NK-92 (cell line): Measurements from ENCODE around the gene ZBTB2.

Experiments
- DNase-seq: peaks from one replicate; lab custom pipeline; 2025; ENCODE audit not compliant: unreplicated experiment; lab: John Stamatoyannopoulos, UW

ZBTB2 gene, protein sequence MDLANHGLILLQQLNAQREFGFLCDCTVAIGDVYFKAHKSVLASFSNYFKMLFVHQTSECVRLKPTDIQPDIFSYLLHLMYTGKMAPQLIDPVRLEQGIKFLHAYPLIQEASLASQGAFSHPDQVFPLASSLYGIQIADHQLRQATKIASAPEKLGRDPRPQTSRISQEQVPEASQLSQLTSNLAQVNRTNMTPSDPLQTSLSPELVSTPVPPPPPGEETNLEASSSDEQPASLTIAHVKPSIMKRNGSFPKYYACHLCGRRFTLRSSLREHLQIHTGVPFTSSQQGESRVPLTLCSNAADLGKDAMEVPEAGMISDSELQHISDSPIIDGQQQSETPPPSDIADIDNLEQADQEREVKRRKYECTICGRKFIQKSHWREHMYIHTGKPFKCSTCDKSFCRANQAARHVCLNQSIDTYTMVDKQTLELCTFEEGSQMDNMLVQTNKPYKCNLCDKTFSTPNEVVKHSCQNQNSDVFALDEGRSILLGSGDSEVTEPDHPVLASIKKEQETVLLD

DNA sequence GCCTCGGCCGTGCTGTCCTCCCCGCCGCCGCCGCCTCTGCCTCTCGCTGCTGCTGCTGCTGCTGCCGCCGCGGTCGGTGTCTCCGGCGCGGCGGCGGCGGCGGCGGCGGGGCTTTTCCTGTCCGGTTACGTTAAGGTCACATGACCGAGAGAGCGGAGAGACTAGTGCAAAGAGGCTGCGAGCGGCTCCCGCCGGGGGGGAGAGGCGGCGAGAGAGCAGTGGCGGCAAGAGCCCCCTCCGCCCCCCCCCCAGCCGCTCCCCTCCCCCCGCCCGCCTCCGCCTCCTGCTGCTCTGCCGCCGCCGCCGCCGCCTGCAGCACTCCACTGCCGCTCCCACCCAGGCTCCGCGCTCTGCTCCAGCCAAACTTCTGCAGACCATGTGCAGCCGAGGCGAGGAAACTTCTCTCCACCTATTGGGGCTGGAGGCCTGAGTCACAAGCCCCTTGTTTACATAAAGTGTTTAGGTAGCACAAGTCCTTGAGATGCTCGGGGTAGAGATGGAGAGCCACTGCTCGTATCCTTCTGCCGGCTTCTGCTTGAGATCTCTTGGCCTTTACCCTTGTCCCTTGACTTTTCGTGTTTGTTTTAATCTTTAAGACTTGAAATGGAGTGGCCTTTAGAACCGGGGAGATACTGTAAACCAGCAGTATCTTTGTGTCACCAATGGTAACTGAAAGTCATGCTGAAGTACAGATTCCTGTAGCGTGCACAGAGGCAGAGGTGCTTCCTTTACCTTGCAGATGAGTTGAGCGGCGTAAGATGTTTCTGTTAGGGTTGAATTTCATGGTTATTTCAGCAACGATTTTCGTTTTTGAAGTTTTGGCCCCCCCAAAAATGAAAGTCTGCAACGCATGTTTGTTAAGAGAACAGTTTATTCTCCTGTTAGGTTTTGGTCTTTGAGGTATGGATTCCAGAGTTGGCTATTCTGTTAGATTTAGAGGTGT, at the start of gene ZBTB2:
Gene ZBTB2 (minus strand): TSS at position 89 of the 943 bp plus-strand sequence. CDS start 17,922 bp downstream, outside the sequence.
- DNase-seq: no peak

DNA sequence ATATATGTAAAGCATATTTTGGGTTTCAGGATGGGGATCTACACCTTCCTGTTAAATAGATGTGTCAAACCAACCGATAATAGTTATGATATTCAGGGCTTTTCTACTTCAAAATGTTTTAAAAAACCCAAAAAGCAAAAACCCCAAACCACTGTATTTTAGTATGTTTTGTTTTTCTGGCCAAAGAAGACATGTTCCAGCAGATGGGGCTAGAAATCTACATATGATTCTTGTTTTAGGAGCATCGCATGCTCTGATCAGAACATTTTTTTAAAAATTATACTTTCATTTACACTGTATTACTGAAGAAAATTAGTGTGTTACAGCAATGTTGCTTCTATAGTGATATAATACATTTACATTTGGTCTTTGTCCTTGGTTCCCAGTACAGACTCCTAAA, 49.6 kb upstream of the ZBTB2 start:
- no peak for DNase-seq

DNA sequence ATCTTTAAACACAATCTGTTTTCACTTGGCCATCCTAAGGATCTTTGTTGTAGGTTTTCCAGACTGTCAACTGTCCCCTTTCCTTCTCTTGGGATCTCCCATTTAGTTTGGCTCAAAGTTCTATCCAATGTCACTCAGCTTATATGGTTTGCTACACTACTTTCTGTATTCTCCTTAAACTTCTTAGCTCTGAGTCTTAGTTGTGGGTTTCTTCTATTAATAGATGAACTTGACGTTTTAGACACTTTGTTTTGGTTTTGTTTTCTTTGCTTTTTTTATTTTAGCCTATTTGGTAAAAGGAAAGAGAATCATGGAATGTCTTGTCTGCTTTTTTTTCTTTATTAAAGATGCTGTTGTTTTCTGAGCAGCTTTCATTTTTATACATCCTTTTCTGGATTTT, 49.1 kb upstream of the ZBTB2 start:
- DNase-seq: no peak

DNA sequence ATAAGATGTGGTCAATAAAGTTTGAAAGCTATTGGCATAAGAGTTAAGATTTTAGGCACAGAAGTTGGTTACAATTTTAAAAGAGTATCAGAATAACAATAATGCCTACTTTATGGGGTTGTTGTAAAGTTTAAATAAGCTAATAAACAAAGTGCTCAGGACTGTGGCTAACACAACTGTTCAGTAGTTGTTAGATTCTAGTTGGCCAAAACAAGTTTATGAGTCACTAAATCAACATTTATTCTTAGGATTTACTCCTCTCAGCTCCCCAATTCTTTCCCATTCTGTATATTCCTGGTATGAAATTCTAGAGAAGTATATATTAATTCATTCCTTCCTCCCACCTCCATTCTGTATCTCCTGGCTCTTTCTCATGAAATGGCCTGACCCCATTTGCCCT, 46.0 kb upstream of the ZBTB2 start:
- DNase-seq: no peak

DNA sequence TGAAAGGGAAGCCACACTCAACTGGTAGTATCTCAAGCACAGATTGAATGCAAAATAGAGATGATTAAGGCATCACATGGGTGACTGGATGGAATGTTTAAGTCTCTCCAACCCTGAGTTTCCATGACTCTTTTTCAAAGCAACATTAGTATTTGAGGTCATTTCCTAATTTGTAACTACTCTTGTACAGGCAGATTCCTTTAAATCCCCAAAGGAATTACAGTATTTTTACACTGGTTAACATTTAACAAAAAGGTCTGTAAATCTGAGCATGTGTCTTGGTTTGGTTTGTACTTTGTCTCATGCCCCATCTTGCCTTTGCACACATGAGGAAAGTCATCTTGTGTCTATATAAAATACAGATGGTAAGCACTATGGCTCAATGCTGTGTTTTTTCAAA, 45.4 kb upstream of the ZBTB2 start:
- DNase-seq: no peak

DNA sequence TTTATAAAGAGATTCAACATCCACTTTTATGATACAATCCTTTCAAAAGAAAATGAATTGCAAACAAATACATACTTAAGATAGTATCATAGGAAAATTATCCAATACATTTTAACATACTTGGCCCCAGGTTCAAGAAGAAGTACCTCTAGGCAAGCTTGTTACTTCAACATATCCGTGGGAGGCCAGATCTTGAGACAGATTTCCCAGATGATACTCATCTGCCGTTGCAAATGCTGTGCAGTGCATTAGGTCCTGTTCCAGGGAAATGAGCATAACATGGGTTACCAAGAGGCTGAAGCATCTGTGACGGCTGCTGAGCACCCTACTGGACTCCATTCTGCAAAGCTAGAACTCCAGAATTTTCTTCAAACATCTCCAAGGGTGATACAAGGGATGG, 44.9 kb upstream of the ZBTB2 start:
- DNase-seq: no peak

DNA sequence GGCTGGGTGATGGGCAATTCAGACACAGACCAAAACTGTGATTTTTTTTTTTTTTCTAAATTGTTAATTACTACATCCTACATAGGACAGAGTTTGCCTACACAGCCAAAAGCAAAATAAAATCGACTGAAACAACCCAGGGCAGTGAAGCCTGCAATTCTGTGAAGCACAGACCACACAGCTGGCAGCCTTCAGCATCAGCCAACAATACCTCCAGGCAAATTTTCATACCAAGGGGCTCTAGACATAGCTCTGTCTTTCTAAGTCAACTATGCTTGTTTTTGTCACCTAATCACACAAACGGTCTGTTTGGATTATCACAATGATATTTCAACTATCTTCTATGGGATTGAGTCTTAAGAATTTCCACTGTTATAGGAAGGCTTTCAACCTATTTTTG, 43.0 kb upstream of the ZBTB2 start:
- DNase-seq: no peak

DNA sequence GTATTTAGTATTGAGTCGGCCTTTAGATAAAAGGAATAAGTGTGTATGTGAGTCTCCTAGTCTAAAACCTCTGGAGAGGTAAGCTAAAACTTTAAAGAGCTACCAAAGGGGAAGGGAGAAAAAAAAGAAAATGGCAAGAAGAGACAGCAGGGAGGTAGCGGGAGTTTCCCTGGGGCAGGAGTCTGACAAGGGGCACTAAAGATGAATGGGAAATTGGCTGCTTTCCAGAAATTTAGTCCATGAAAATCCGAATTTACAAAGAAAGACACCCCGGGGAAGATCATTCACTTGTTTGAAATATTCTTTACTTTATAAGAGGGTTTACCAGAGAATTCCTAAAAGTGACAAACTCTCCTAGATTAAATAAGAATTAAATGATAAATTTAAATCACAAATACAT, 41.3 kb upstream of the ZBTB2 start:
- no peak for DNase-seq

DNA sequence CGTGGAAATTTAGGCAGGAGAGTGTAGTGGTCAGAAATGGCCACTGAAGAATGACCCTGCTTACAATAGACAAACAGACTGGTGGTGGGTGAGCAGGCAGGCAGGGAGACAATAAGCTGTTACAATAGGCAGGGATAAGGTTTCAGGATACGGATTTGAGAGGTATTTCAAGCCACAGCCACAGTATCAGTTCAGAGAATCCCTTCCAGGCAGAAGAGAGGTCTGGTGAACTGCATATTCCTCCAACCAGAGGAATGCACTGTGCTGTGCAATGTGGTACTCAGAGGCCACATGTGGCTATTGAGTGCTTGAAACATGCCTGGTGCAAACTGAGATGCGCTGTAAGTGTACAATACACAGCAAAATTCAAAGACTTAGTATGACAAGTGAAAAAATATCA, 40.0 kb upstream of the ZBTB2 start:
- DNase-seq: no peak

DNA sequence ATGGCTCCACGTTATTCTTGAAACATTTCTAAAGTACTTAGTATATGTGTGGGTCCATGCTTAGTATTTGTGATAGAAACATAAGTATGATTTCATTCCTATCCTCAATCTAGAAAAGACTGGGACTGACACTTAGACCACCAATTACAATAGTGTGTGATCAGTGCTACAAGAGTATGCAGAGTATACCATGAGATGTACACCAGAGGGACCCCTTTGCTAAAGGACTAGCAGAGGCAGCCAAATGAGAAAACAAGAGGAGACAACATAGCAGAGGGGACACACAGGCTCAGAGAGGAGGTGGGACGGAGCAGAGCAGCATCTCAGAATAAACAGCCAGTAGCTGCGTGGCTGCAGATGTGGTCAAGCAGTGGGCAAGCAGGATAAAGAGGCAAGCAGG, 39.5 kb upstream of the ZBTB2 start:
- DNase-seq: no peak

DNA sequence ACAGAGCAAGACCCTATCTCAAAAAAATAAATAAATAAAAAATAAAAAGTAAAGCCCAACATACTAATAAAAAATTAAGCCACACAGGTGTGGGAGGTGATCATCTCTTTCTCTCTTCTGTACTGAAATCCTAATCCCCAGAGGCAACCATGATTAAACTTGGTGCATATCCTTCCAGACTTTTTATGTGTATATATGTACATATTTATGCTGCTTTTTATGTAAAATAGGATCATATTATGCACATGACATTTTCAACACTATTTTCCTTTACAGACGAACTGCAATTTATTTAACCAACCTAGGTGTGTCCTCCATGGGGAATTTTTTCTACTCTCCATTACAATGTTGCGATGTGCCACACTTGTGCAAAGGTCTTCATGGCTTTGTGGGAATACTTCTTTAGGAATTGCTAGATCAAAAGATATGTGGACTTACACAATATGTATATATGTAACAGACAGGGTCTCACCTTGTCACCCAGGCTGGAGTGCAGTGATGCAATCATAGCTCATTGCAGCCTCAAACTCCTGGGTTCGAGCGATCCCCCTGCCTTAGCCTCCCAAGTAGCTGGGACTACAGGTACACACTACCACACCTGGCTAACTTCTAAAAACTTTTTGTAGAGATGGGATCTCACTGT, 36.9 kb upstream of the ZBTB2 start:
- DNase-seq: no peak

DNA sequence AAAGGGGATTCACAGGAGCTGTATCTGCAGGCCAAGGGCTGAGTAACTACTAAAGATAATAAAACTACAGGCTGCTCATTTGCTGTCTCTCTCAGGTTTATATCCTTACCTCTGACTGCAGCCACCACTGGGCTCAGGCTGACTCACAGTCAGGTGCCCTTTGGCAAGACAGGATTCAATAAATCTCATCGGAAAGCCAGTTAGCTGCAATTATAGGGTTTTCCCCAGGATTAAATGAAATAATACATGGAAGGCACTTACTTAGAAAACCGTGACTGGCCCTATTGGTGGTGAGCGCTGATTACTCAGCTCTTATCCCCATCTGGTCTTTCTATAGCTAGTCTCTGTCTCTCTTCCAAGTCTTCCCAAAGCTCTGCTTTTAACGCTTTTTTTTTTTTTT, 34.2 kb upstream of the ZBTB2 start:
- no peak for DNase-seq

DNA sequence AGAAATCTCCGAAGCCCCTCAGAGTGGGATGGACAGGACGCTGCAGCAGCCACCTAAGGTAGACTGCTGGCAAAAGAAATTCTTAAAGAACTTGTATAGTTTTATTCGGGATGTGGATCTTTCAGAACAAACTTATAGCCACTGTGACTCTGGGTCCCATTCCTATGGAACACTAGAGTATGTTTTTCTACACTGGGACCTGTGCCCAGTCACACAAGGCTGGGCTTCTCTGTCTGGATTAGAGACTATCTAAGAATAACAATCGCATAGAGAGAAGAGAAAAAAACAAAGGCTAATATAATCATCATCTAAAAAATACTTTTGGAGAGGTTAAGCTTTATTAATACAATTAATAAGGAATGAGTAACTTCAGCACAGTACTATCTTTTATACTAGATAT, 31.6 kb upstream of the ZBTB2 start:
- DNase-seq: no peak

DNA sequence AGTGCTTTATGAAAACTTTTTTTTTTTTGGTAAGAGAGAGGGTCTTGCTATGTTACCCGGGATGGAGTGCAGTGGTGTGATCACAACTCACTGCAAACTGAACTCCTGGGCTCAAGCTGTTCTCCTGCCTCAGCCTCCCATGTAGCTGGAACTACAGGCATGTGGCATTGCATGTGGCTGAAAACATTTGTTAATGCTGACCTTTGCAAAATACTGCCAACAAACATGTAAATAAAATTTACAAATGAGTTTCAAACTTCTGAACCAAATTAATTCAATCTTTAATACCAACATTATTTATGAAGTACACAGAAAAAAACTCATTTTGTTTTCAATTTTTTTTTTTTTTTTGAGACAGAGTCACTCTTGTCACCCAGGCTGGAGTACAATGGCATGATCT, 26.1 kb upstream of the ZBTB2 start:
- no peak for DNase-seq

DNA sequence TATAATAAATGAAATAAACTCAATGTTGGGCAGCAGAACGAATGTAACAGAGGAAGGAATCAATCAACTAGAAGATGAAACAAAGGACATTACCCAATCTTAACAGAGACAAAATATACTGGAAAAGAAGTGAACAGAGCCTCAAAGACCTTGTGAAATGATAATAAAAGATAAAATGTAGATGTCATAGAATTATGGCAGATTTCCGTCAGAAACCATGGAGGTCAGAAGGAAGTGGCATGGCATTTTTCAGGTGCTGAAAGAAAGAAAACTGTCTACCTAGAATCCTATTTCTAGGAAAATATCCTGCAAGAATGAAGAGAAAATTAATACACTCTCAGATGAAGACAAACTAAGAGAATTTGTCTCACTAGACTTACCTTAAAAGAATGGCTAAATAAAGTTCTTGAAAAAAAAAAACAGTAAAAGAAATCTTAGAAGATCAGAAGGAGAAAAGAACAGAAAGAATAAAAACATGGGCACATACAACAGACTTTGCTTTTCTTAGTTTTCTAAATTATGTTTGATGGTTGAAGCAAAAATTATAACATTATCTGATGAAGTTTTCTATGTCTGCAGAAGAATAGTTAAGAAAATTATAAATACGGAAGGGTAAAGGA, 23.4 kb upstream of the ZBTB2 start:
- no peak for DNase-seq

DNA sequence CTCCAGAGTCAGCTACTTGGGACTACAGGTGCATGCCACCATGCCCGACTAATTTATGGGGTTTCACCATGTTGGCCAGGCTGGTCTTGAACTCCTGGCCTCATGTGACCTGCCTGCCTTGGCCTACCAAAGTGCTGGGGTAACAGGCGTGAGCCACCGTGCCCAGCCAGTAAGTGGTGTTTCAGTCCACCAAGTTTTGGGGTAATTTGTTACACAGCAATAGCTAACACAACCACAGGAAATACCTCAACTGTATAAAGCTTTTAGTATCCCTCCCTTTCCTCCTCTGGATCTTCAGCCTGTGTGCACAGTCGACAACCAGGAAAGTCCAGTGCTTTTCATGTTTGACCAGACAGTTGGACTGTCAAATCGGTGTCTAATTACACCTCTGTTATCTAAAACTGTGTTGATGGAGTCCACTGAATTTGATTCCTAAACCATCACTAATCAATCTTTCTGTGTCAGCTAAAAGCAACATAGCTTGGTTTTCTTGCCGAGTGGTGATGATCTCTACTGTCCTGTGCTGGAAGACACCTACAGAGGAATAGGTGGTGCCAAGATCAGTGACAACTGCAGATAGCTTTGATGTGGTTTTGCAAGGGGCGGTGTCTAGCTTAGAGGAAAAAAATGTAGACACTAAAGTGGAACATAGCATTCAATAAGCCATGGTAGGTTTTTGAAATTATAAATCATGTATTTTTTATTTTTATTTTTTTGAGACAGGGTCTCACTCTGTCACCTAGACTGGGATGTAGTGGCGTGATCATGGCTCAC, 22.2 kb upstream of the ZBTB2 start:
- no peak for DNase-seq

DNA sequence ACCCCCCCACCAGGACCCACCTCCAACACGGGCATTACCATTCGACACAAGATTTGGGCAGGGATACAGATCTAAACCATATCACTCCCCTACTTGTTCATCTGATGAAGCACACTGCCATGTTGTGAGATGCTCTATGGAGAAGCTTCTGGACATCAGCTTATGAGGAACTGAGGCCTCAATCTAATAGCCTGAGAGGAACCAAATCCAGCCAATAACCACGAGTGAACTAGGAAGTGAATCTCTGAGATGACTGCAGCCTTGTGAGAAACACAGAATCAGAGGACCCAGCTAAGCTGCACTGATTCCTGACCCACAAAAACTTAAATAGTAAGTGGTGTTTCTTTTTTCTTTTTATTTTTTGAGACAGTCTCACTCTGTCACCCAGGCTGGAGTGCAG, 21.6 kb upstream of the ZBTB2 start:
- no peak for DNase-seq

DNA sequence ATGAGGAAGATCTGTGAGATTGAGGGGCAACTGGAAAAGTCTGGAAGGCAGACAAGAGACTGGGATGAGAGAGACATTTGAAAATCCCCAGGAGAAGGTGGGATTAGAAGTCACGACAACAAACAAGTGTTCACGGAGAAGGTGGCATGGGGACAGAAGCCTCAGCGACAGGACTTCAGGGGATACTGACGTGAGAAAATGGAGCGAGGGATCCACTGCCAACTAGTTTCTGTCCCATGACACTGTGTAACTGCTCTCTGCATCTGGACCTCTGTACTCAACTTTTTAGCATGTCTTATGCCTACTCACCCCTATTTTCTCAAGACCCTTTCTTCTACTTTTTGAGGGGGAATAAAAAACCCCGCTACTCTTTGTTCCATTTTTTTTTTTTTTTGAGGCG, 18.3 kb upstream of the ZBTB2 start:
- no peak for DNase-seq

DNA sequence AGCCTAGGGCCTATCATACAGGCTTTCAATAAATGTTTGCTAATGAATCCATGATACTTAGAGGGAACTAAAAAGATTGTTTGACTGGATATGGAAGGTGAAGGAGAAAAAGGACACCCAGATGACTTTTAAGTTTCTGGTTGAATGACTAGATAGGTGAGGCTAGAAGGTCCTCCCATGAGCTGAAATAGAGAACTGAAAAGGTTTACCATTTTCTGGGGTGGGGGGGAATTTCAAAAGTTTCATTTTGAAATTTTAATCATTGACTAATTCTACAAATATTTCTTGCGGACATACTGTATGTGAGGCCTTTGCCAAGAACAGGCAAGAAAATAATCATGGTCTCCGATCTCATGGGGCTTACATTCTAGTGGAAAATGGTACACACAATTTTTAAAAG, 17.9 kb upstream of the ZBTB2 start:
- DNase-seq: no peak

DNA sequence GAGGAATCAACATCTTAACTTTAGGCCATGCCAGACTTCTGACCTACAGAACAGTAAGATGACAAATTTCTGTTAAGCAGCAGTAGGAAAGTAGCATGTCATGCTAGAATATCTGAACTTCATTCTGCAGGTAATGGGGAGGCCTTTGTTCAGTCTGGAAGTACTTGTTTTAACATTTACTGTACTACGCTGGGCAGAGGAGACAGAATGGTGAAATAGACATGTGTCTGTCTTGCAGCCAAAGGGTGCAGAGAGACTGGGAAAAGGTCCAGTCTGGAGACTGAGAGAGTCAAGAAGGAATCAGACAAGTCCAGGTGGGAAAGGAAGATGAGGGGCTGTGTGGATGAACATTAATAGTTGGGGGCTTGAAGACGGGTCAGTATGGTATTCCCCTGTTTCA, 17.5 kb upstream of the ZBTB2 start:
- no peak for DNase-seq
